GM13976 (cell line): Measurements from ENCODE around the gene IP6K2.

Experiments used
- DNase-seq: peaks from one replicate; pipeline ENCODE4 v3.0.0; 2012; ENCODE audit warnings: low spot score
- in situ Hi-C: fragments of 300-500 bp; cut with MboI; formaldehyde crosslinking; loops from one replicate; pipeline ENCODE4 v1.12.0; 2022; ENCODE audit warnings: low sequenced_read_pairs, mixed read lengths, inconsistent platforms; ENCODE audit not compliant: unreplicated experiment
- TF ChIP-seq, protein P1 (sequence below): IDR thresholded peaks from 2 replicates; pipeline ENCODE4 v1.5.1; 2012; ENCODE audit warnings: borderline replicate concordance, mild to moderate bottlenecking; ENCODE audit not compliant: insufficient read depth; ENCODE audit errors: extremely low read depth, missing control alignments, control extremely low read depth

IP6K2 gene

DNA sequence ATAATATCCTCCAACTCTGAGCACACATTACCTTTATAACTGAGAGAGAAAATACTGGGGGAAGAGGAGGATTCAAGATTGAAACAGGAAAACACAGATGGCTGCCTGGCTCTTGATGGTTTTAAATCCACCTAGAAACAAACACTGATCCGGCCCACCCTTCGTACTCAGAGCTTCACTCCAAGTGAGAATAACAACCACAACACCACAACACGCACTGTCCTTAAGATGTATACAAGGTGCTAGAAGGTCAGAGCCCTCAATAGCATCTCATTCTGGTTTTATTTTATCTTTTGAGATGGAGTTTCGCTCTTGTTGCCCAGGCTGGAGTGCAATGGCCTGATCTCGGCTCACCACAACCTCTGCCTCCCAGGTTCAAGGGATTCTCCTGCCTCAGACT lies 9.9 kb downstream of the IP6K2 start:
- no peak for DNase-seq
- in situ Hi-C loops: no loop called here
- TF ChIP-seq, protein P1, sequence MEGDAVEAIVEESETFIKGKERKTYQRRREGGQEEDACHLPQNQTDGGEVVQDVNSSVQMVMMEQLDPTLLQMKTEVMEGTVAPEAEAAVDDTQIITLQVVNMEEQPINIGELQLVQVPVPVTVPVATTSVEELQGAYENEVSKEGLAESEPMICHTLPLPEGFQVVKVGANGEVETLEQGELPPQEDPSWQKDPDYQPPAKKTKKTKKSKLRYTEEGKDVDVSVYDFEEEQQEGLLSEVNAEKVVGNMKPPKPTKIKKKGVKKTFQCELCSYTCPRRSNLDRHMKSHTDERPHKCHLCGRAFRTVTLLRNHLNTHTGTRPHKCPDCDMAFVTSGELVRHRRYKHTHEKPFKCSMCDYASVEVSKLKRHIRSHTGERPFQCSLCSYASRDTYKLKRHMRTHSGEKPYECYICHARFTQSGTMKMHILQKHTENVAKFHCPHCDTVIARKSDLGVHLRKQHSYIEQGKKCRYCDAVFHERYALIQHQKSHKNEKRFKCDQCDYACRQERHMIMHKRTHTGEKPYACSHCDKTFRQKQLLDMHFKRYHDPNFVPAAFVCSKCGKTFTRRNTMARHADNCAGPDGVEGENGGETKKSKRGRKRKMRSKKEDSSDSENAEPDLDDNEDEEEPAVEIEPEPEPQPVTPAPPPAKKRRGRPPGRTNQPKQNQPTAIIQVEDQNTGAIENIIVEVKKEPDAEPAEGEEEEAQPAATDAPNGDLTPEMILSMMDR: no peak

DNA sequence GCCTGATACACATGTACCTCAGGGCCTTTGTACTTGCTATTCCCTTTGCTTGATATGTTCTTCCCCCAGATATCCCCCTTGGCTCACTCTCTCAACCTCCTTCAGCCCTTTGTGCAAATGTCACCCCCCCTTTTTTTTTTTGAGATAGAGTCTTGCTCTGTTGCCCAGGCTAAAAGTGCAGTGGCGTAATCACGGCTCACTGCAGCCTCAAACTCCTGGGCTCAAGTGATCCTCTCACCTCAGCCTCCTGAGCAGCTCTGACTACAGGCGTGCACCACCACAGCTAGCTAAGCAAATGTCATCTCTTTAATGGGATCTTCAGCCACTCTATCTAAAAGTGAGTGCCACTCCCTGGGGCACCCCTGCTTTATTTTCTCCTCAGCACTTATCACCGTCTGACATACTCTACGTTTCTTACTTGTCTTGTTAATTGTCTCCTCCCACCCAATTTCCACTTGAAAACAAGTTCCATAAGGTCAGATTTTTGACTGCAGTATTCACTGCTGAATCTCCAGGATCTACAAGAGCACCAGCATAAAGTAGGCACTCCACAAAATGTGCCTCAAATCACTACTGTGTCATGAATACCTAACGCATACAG lies 14.6 kb downstream of the IP6K2 start:
- DNase-seq: no peak
- in situ Hi-C loops: no loop called here
- TF ChIP-seq, protein P1: no peak

DNA sequence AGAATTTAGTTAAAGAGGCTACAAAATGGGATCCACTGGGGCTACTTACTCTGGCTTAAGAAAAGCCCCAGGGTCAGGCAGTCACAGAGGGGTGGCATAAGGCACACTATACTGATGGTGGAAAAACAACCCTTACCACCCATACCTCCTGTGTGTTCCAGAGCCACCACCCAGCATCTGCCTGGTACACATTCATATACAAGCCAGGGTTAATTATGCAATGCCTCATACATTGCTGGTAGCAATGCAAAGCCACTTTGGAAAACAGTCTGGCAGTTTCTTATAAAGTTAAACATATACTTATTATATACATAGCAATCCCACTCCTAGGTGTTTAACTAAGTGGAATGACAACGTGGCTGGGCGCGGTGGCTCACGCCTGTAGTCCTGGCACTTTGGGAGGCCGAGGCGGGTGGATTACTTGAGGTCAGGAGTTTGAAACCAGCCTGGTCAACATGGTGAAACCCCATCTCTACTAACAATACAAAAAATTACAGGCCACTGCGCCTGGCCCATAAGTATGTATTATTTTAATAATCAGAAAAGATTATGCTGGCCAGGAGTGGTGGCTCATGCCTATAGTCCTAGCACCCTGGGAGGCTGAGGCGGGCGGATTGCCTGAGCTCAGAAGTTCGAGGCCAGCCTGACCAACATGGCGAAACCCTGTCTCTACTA lies 16.2 kb downstream of the IP6K2 start:
- in situ Hi-C loops: no loop called here
- TF ChIP-seq, protein P1: no peak
- no peak for DNase-seq

DNA sequence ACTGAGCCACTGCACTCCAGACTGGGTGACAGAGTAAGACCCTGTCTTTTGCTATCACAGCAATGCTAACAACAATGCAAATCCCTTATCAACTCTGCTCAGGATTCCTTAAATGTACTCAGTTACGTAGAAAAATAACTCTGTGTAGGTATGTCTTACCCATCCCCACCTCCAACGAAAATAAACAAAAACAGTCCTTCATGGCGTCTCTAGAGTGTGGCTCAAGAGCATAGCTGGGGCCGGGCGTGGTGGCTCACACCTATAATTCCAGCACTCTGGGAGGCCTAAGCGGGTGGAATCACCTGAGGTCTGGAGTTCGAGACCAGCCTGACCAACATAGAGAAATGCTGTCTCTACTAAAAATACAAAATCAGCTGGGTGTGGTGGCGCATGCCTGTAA lies 18.1 kb downstream of the IP6K2 start:
- DNase-seq: no peak
- TF ChIP-seq, protein P1: no peak

DNA sequence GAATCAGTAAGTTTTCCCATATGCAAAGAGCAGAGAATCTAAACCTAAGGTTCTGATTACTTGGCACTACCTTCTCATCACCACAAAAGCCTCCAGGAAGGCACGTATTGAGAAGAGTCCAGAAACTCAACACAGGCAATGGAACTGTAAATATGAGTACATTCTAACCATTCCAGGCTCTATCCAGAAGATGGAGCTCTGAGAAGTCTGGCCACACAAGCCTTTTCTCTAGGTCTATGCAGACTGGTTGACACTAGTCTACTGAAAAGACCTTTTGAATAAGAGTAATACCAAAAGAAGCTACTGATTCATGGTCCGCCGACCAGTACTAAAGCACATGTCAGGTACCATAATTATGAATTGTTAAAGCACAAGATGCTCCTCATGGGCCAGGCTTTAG lies 19.1 kb downstream of the IP6K2 start:
- TF ChIP-seq, protein P1: no peak
- DNase-seq: no peak
- in situ Hi-C loops: no loop called here

More for the DNA sequence above, 18.1 kb downstream of the IP6K2 start:
- in situ Hi-C loops: no loop called here

DNA sequence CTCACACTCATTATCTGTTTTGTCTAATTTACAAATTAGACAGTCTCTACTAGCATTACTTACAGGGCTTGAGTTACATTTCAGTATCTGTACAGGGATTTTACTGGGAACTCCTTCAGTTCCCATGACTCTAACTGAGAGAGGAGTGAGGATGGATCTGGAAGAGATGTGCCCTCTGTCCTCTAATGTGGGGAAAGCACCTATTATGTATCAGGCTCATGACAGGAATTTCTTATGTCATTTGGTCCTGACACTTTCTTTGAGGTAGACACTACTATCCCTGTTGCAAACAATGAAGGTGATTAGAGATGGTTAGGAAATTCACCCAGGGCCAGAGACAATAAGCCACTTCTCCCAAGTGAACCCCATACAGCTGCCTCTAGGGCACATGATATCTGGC lies 20.4 kb downstream of the IP6K2 start:
- DNase-seq: no peak
- in situ Hi-C loops: no loop called here

More for the DNA sequence above, 20.4 kb downstream of the IP6K2 start:
- TF ChIP-seq, protein P1: no peak
